HCT116 (cell line): ENCODE measurements around the gene CRISP2.

ENCODE experiments used
- CTCF ChIP-seq, 3 experiments: fragments of 200-600 bp in 1 of 3; sonication (generic) in 1 of 3; IDR thresholded peaks in 2 of 3; conservative IDR thresholded peaks in 1 of 3; 2 replicates each; pipeline ENCODE4 v1.5.1; 2012 to 2017; ENCODE audit warnings: low read depth in 2 of 3, low read length in 2 of 3, antibody characterized with exemption in 1 of 3, borderline replicate concordance in 1 of 3, control low read depth in 1 of 3, mild to moderate bottlenecking in 1 of 3, mixed read lengths in 1 of 3, mixed run types in 1 of 3, moderate library complexity in 1 of 3; ENCODE audit not compliant: insufficient read depth in 1 of 3
- ELF1 ChIP-seq: IDR thresholded peaks from 2 replicates; pipeline ENCODE4 v1.6.1; 2012; ENCODE audit warnings: low read depth, borderline replicate concordance
- EZH2 ChIP-seq: fragments of 200-600 bp; sonication (generic); IDR thresholded peaks from 2 replicates; pipeline ENCODE4 v1.6.1; 2017; ENCODE audit warnings: antibody characterized with exemption, mixed run types
- JUND ChIP-seq: IDR thresholded peaks from 2 replicates; pipeline ENCODE4 v1.6.1; 2012
- POLR2A ChIP-seq: IDR thresholded peaks from 2 replicates; pipeline ENCODE4 v1.7.0; 2011; ENCODE audit warnings: borderline replicate concordance; ENCODE audit not compliant: insufficient read depth, insufficient read length; ENCODE audit errors: extremely low read depth
- ZBTB33 ChIP-seq: IDR thresholded peaks from 2 replicates; pipeline ENCODE4 v1.6.1; 2011; ENCODE audit warnings: mild to moderate bottlenecking, low read length, moderate library complexity; ENCODE audit not compliant: insufficient replicate concordance; ENCODE audit errors: extremely low read depth
- ZNF274 ChIP-seq: fragments of 200-500 bp; sonication (Bioruptor generic); IDR thresholded peaks from 2 replicates; pipeline ENCODE4 v1.6.1; 2014; ENCODE audit warnings: mild to moderate bottlenecking, low read depth, low read length, inconsistent platforms

- TF ChIP-seq CTCF (IDR thresholded peaks at IDR 0.05 in 2 of 3, conservative IDR thresholded peaks at IDR 0.05 in 1 of 3; ENCODE audit: borderline replicate concordance in 1 of 3, insufficient read depth in 1 of 3, low read depth in 2 of 3, low read length in 2 of 3) (no peak), ZNF274 (no peak), POLR2A (no peak), JUND (no peak), ZBTB33 (no peak), ELF1 (no peak), EZH2 (no peak)
These were observed 19.4 kb upstream of the CRISP2 start for GRCh38 chr6:49732781-49733180.
